AG04449 (cell line): ENCODE data around the gene SOX5.

Source experiments
- CTCF ChIA-PET: fragments of 350-600 bp; formaldehyde crosslinking; extraction: SDS; loops from one replicate; lab custom pipeline; 2021; ENCODE audit warnings: antibody characterized with exemption; lab: Yijun Ruan, JAX
- POLR2A ChIA-PET: fragments of 400-600, 350-600 bp; formaldehyde crosslinking; extraction: SDS; loops from one replicate; lab custom pipeline; 2020; ENCODE audit warnings: antibody characterized with exemption, inconsistent platforms; lab: Yijun Ruan, JAX
- DNase-seq: peaks from one replicate; pipeline ENCODE4 v3.0.0-alpha.2; 2010; ENCODE audit warnings: low read depth, low spot score
- H3K4me3 ChIP-seq: 2 replicates; pipeline ENCODE4 v1.5.1; 2011; ENCODE audit warnings: low read depth, mild to moderate bottlenecking, control low read depth, low read length
- CTCF ChIP-seq: IDR thresholded peaks from one replicate; pipeline ENCODE4 v1.5.1; 2011; ENCODE audit warnings: mild to moderate bottlenecking, moderate library complexity, low read length, control low read depth, inconsistent platforms; ENCODE audit not compliant: insufficient read depth; ENCODE audit errors: missing control alignments

Gene SOX5

DNA sequence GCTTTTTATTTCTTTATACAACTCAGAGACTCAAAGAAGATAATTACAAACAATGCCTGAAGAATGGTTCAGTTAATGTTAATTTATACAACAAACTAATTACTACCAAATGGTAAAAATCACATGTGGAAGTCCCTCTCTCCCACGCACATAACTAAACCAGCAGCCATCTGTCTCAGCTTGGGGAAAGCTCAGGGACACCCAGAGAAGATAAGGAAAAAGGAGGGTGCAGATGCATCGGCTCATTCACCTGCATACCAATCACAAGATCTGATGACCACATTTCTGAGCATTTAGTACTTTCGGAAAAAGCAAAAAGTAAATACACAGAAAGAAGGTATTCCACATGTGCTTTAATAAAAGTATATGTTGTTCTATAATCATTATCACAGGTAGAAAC is 136.3 kb downstream of the SOX5 start:
- TF ChIP-seq CTCF = no peak
- ChIA-PET CTCF (no interaction called here), POLR2A (no interaction called here)
- no peak for DNase-seq
- H3K4me3 ChIP-seq = no peak overlapping the region

GRCh38 chr12:23810329-23810902 is 139.1 kb downstream of the SOX5 start:
- ChIA-PET CTCF (no interaction called here), POLR2A (no interaction called here)
- TF ChIP-seq CTCF = no peak
- no peak for DNase-seq
- no peak overlapping the region for H3K4me3 ChIP-seq

DNA sequence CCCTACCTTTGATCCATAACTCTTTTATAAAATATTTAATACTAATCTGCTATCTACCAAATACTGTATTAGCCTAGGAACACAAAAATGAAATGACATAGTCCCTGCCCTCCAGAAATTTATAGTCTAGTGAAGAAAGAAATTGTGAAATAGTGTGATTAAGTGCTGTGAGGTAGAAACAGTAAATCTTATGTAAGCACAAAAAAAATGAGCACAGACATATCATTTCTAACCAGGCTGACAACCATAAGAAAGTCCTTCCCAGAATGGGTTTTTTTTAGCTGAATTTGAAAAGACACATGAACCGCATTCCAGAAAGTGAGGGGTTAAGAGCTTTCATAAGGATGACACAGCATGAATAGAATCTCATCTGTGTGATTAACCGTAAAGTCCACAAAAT is 145.9 kb downstream of the SOX5 start:
- H3K4me3 ChIP-seq = no peak overlapping the region
- no peak for DNase-seq
- ChIA-PET CTCF (no interaction called here), POLR2A (no interaction called here)
- TF ChIP-seq CTCF = no peak

DNA sequence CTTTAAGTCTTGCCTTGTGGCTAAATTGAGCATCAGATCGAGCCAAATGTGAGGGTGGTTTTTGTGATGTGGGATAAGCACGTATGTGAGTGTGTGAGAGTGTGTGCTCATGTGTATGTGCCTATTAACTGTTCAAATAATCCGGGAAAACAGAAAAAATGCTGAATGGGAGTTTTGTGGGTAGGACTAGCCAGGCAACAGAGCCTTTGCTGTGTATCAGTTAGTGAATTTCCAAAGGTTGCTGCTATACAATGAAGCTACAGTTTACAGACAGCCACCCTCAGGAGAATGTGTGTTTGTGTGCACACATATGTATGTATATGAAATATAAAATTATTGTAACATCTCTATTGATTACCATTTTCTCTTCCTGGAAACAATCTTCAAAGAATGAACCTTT is 154.0 kb downstream of the SOX5 start:
- CTCF ChIA-PET = no interaction called here
- DNase-seq = no peak
- POLR2A ChIA-PET = no interaction called here
- no peak overlapping the region for H3K4me3 ChIP-seq
- no peak for TF ChIP-seq CTCF

DNA sequence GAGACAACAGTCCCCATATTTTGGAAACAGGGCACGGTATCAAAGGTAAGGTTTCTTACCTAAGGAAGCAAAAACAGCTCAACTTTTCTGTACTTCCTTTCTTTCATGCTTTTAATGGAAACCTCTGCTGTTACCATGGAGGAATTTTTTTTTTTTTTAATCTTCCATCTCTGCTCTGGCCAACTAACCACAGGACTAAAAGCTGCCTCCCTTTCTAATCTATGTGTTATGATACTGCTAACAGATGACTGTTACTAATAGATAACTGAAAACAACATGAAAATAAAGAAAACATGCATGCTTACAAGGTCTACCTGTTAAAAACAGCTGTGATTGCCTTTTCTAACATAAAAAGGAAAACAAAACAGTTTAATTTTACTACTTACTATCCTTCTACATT is 168.4 kb downstream of the SOX5 start:
- POLR2A ChIA-PET = no interaction called here

GRCh38 chr12:23775208-23775607 is 174.3 kb downstream of the SOX5 start:
- POLR2A ChIA-PET = no interaction called here
- TF ChIP-seq CTCF = no peak
- H3K4me3 ChIP-seq = no peak overlapping the region
- CTCF ChIA-PET = no interaction called here
- DNase-seq = no peak

More for the DNA sequence above, 168.4 kb downstream of the SOX5 start:
- no peak overlapping the region for H3K4me3 ChIP-seq
- no peak for TF ChIP-seq CTCF
- CTCF ChIA-PET = no interaction called here
- DNase-seq = no peak
